ENCODE results near the gene OLFML1. TPM values are rescaled to one million over a fixed set of nuclear protein-coding genes. Genes with fewer than 3 reads are reported as not detected.

The OLFML1 gene
- total RNA-seq, 1 donor from 2014 or later = not detected

- Histone ChIP-seq H3K27ac (no peak overlapping the region), H3K4me3 (no peak overlapping the region), H4K20me1 (ENCODE audit: low read depth) (no peaks in the 10 kb centered on the region), H3K9ac (no peak overlapping the region), H2AFZ (replicated peaks) (no peak overlapping the region), H3K27me3 (no peaks in the 10 kb centered on the region), H3K4me2 (no peak overlapping the region), H3F3A (ENCODE audit: low read depth) (no peaks in the 10 kb centered on the region), H3K9me3 (ENCODE audit: low read depth) (no peaks in the 10 kb centered on the region), H3K4me1 (no peaks in the 10 kb centered on the region), H3K79me2 (ENCODE audit: low read depth) (no peaks in the 10 kb centered on the region), H3K36me3 (no peaks in the 10 kb centered on the region)
- Mint-ChIP-seq H3K36me3 (no peaks in the 10 kb centered on the region), H3K9me3 (no peaks in the 10 kb centered on the region), H3K4me1 (peaks cover 3% of the 10 kb centered on the region), H3K27me3 (ENCODE audit: insufficient read depth, low read depth) (no peaks in the 10 kb centered on the region), H3K27ac (no peak overlapping the region), H3K4me3 (no peak overlapping the region)
- no peak for DNase-seq (ENCODE audit: low spot score)
- TF ChIP-seq CTCF (IDR thresholded peaks at IDR 0.05) (no peak), EZH2 (IDR thresholded peaks at IDR 0.05) (no peak), EZH2phosphoT487 (IDR thresholded peaks at IDR 0.05) (no peak)
Measured at GRCh38 chr11:7451520-7451919, 33.8 kb upstream of the OLFML1 start.

- DNase-seq (ENCODE audit: low spot score) = no peak
- H3K79me2 ChIP-seq (ENCODE audit: low read depth) = no peaks in the 10 kb centered on the region
- H4K20me1 ChIP-seq (ENCODE audit: low read depth) = no peaks in the 10 kb centered on the region
- H3K4me2 ChIP-seq = no peak overlapping the region
- no peak for TF ChIP-seq CTCF (IDR thresholded peaks at IDR 0.05)
- no peak for TF ChIP-seq EZH2 (IDR thresholded peaks at IDR 0.05)
- no peak for TF ChIP-seq EZH2phosphoT487 (IDR thresholded peaks at IDR 0.05)
- no peaks in the 10 kb centered on the region for H3K27me3 Mint-ChIP-seq (ENCODE audit: insufficient read depth, low read depth)
- no peaks in the 10 kb centered on the region for H3K27me3 ChIP-seq
- H3K4me3 Mint-ChIP-seq = no peak overlapping the region
- H3K4me1 Mint-ChIP-seq = peaks cover 3% of the 10 kb centered on the region
- H3K27ac Mint-ChIP-seq = no peak overlapping the region
- no peaks in the 10 kb centered on the region for H3F3A ChIP-seq (ENCODE audit: low read depth)
- H3K9me3 Mint-ChIP-seq = no peaks in the 10 kb centered on the region
- no peak overlapping the region for H3K4me3 ChIP-seq
- H3K9me3 ChIP-seq (ENCODE audit: low read depth) = no peaks in the 10 kb centered on the region
- no peak overlapping the region for H3K27ac ChIP-seq
- no peak overlapping the region for H2AFZ ChIP-seq (replicated peaks)
- no peaks in the 10 kb centered on the region for H3K36me3 Mint-ChIP-seq
- no peaks in the 10 kb centered on the region for H3K4me1 ChIP-seq
- H3K9ac ChIP-seq = no peak overlapping the region
- H3K36me3 ChIP-seq = no peaks in the 10 kb centered on the region
Measured at GRCh38 chr11:7451952-7452494, 33.3 kb upstream of the OLFML1 start.

GRCh38 chr11:7454854-7455253, 30.5 kb upstream of the OLFML1 start:
- no peak for DNase-seq (ENCODE audit: low spot score)
- no peak overlapping the region for H3K4me3 Mint-ChIP-seq
- no peaks in the 10 kb centered on the region for H3K36me3 Mint-ChIP-seq

More at GRCh38 chr11:7454854-7455253, 30.5 kb upstream of the OLFML1 start:
- Histone ChIP-seq H3K9ac (no peak overlapping the region), H3F3A (ENCODE audit: low read depth) (no peaks in the 10 kb centered on the region), H3K4me2 (no peak overlapping the region), H3K9me3 (ENCODE audit: low read depth) (no peaks in the 10 kb centered on the region), H4K20me1 (ENCODE audit: low read depth) (no peaks in the 10 kb centered on the region), H3K4me1 (no peaks in the 10 kb centered on the region), H3K4me3 (no peak overlapping the region), H3K79me2 (ENCODE audit: low read depth) (no peaks in the 10 kb centered on the region), H3K27ac (no peak overlapping the region), H3K27me3 (no peaks in the 10 kb centered on the region), H2AFZ (replicated peaks) (no peak overlapping the region), H3K36me3 (no peaks in the 10 kb centered on the region)
- H3K9me3 Mint-ChIP-seq = no peaks in the 10 kb centered on the region
- H3K4me1 Mint-ChIP-seq = no peaks in the 10 kb centered on the region
- no peak overlapping the region for H3K27ac Mint-ChIP-seq
- TF ChIP-seq CTCF (IDR thresholded peaks at IDR 0.05) = no peak
- TF ChIP-seq EZH2phosphoT487 (IDR thresholded peaks at IDR 0.05) = no peak
- no peak for TF ChIP-seq EZH2 (IDR thresholded peaks at IDR 0.05)
- no peaks in the 10 kb centered on the region for H3K27me3 Mint-ChIP-seq (ENCODE audit: insufficient read depth, low read depth)
